Activated naive CD4-positive, alpha-beta T cell treated with anti-CD3 and anti-CD28 coated beads for 36 hours (primary cell): ENCODE results near the gene SNX21. TPM values are rescaled to one million over a fixed set of nuclear protein-coding genes. Genes with fewer than 3 reads are reported as not detected.

Experiments used
- CTCF ChIA-PET: fragments of 350-600 bp; sonication (Branson Sonifier 250); formaldehyde crosslinking; loops from one replicate; lab custom pipeline; 2021; ENCODE audit warnings: antibody characterized with exemption; lab: Charles Lee
- DNase-seq: peaks from one replicate; pipeline ENCODE4 v3.0.0-alpha.2; 2020
- H3K27ac Mint-ChIP-seq: one replicate; pipeline ENCODE4 v1.8.0; 2021; ENCODE audit warnings: mild to moderate bottlenecking, mixed read lengths
- H3K27me3 Mint-ChIP-seq: one replicate; pipeline ENCODE4 v1.8.0; 2021; ENCODE audit warnings: low read depth, mixed read lengths
- H3K36me3 Mint-ChIP-seq: one replicate; pipeline ENCODE4 v1.8.0; 2021; ENCODE audit warnings: low read depth, mixed read lengths
- H3K4me1 Mint-ChIP-seq: one replicate; pipeline ENCODE4 v1.8.0; 2021; ENCODE audit warnings: low read depth, mixed read lengths
- H3K4me3 Mint-ChIP-seq: one replicate; pipeline ENCODE4 v1.8.0; 2021; ENCODE audit warnings: mild to moderate bottlenecking, moderate library complexity, mixed read lengths
- H3K9me3 Mint-ChIP-seq: one replicate; pipeline ENCODE4 v1.8.0; 2021; ENCODE audit warnings: mixed read lengths
- intact Hi-C: fragments of 100-400 bp; cut with micrococcal nuclease; formaldehyde crosslinking; loops from one replicate; pipeline ENCODE4 v1.15.1; 2023
- total RNA-seq, 2 experiments: library from RNA; stranded (reverse); gene quantifications; one replicate each; pipeline ENCODE4 v1.2.3, GENCODE V29; 2021

SNX21 gene
- total RNA-seq, 2 experiments from 2014 or later: 0.72 to 1.2 TPM

DNA sequence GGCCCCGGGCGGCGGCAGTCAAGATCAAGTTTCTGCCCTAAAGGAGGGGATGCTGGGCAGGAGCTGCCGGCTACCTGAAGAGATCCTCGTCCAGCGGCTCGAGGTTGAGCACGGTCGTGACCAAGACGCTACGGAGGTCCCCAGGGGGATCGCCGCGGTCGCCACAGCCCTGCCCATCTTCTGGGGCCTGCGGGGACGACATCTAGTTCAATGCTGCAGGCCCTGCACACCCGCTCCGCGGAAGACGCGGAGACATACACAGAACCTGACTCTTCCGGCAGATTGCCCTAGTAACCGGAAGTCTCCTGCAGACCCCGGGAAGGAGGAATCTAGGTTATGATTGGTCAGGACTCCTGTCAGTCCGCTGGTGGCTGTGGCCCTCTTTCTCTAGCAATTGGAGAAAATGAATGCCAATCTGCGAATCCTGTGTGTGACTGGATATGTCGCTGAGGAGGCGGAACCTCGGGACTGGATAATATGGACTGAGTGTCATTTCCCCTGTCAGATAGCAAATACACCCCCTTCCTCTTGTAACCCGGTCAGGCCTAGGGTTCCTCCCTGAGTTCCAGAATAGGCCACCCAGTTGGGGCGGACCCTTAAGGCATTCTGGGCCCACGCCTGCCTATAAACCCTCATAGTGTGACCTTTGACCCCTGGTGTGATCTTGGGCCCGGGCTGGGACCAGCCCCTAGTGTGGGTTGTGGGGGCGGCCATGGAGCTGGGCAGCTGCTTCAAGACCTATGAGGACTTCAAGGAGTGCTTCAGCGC, 23.7 kb downstream of the SNX21 start, which contains the start of the genes ACOT8 and ZSWIM3:
TSS of gene ACOT8 (minus strand) at position 279 of the 768 bp plus-strand sequence. CDS start at position 202, 77 bp downstream.
TSS of gene ZSWIM3 (plus strand) at position 501 of the 768 bp plus-strand sequence. CDS start at position 713, 212 bp downstream.
- H3K4me3 Mint-ChIP-seq: peak within 1 kb of the TSS; percentile 95
- peak within 1 kb of the TSS; percentile 98 for H3K27ac Mint-ChIP-seq

DNA sequence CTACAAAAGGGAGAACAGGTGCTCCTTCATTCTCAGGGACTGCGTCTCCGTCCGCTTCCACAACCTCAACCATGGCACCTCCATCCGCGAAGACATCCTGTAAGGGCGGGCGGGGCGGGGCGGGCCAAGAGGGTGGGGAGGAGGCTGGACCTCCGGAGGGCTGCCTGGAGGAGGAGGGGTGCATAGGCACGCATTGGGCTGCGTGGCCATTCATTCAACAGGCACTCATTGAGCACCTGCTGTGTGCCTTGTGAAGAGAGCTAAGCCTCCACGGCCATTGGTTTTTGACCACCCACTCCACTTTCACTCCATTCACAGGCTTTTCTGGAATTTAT, 24.2 kb downstream of the SNX21 start:
- H3K4me3 Mint-ChIP-seq: peak overlapping the region; percentile 95
- H3K4me1 Mint-ChIP-seq: peaks cover 44% of the 10 kb centered on the region
- intact Hi-C loops: loop anchor here (1.0 to 5.0 kb wide), 8 partner anchors 23 to 114 kb away; partner anchors contain the start of genes CTSA, DNTTIP1, NEURL2 and UBE2C
- CTCF ChIA-PET: interaction anchor here (0.6 to 1.5 kb wide), 2 partner anchors 8 to 112 kb away, joined by 3 to 4 read pairs; no protein-coding TSS in a partner anchor
- peak; percentile 62 for DNase-seq
- peak overlapping the region; percentile 98 for H3K27ac Mint-ChIP-seq
- H3K36me3 Mint-ChIP-seq: no peaks in the 10 kb centered on the region
- no peaks in the 10 kb centered on the region for H3K9me3 Mint-ChIP-seq
- H3K27me3 Mint-ChIP-seq: no peaks in the 10 kb centered on the region

More for the DNA sequence above, 23.7 kb downstream of the SNX21 start, which contains the start of the genes ACOT8 and ZSWIM3:
- Mint-ChIP-seq H3K9me3 (no peaks in the 10 kb centered on the region), H3K27me3 (no peaks in the 10 kb centered on the region), H3K36me3 (peaks cover 2% of the 10 kb centered on the region), H3K4me1 (peaks cover 44% of the 10 kb centered on the region)
- intact Hi-C loops: loop anchor here (1.0 to 5.0 kb wide), 8 partner anchors 23 to 115 kb away; partner anchors contain the start of genes CTSA, DNTTIP1, NEURL2 and UBE2C
- CTCF ChIA-PET: interaction anchor here (0.6 to 1.5 kb wide), 4 partner anchors 8 to 265 kb away, joined by 3 to 5 read pairs (median 4); no protein-coding TSS in a partner anchor
- DNase-seq: peak; percentile 98

DNA sequence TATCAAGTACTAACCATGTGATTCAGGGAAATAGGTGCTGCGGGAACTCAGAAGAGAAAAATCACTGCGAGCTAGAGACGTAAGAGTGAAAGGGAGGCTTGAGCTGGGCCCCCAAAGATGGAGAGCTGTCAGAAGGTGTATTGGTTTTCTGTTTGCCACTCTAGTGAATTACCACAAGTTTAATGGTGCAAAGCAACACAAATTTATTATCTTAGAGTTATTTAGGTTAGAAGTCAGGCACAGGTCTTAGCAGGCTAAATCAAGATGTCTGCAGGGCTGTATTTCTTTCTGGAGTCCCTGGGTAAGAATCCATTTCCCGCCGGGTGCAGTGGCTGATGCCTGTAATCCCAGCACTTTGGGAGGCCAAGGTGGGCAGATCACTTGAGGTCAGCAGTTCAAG, 26.3 kb downstream of the SNX21 start:
- Mint-ChIP-seq H3K27me3 (no peaks in the 10 kb centered on the region), H3K4me3 (no peak overlapping the region), H3K36me3 (no peaks in the 10 kb centered on the region), H3K27ac (no peak overlapping the region), H3K4me1 (peaks cover 34% of the 10 kb centered on the region), H3K9me3 (no peaks in the 10 kb centered on the region)
- CTCF ChIA-PET: interaction anchor here (0.6 kb wide), 1 partner anchor 117 kb away, joined by 5 read pairs; no protein-coding TSS in a partner anchor
- intact Hi-C loops: loop anchor here (5.0 kb wide), 1 partner anchor 68 kb away; the partner anchor contains the start of genes DNTTIP1 and WFDC3
- DNase-seq: no peak

DNA sequence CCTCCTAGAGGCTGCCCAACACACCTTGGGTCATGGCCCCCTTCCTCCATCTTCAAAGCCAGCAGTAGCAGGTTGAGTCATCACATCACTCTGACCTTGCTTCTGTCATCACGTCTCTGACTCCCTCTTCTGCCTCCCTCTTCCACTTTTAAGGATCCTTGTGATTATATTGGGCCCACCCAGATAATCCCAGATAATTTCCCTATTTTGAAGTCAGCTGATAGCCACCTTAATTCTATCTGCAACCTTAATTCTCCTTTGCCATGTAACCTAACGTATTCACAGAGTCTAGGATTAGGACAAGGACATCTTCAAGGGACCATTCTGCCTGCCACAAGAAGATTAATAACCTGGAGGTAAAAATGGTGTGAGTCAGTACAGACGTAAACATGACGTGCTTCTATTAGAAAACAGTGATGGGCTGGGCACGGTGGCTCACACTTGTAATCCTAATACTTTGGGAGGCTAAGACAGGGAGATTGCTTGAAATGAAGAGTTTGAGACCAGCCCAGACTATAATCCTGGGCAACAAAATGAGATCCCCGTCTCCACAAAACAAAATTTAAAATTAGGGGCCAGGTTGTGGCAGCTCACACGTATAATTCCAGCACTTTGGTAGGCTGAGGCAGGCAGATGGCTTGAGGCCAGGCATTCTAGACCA, 27.1 kb downstream of the SNX21 start:
- Mint-ChIP-seq H3K27me3 (no peaks in the 10 kb centered on the region), H3K27ac (no peak overlapping the region), H3K4me3 (no peak overlapping the region), H3K9me3 (no peaks in the 10 kb centered on the region), H3K4me1 (peaks cover 27% of the 10 kb centered on the region), H3K36me3 (no peaks in the 10 kb centered on the region)
- no peak for DNase-seq
- CTCF ChIA-PET: interaction anchor here (0.6 to 0.8 kb wide), 2 partner anchors 23 to 118 kb away, joined by 3 to 5 read pairs; no protein-coding TSS in a partner anchor
- intact Hi-C loops: no loop called here

DNA sequence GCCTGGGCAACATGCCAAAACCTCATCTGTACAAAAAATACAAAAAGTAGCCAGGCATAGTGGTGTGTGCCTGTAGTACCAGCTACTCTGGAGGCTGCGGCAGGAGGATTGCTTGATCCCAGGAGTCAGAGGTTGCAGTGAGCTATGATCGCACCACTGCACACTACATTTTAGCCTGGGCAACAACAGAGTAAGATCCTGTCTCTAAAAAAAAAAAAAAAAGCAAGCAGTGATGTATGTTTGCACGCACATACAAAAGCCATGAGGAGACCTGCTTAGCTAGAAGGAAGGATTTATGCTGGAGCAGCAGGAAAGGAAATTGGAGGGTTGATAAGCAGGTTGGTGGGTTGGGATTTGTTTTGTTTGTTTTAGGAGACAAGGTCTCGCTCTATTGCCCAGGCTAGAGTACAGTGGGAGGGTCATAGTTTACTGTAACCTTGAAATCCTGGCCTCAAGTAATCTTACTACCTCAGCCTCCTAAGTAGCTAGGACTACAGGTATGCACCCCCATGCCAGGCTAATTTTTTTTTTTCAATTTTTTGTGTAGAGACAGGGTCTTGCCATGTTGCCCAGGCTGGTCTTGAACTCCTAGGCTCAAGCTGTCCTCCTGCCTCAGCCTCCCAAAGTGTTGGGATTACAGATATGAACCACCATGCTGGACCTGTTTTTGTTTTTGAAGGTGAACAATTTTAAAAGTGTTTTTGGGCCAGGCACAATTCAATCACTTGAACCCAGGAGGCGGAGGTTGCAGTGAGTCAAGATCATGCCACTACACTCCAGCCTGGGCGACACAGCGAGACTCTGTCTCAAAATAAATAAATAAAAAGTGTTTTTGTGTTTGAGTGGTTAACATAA, 27.8 kb downstream of the SNX21 start:
- no peak overlapping the region for H3K4me3 Mint-ChIP-seq
- CTCF ChIA-PET: interaction anchor here (0.8 kb wide), 2 partner anchors 24 to 1753 kb away, joined by 3 to 6 read pairs; no protein-coding TSS in a partner anchor
- intact Hi-C loops: no loop called here
- H3K9me3 Mint-ChIP-seq: no peaks in the 10 kb centered on the region
- no peak for DNase-seq
- H3K27ac Mint-ChIP-seq: no peak overlapping the region
- no peaks in the 10 kb centered on the region for H3K36me3 Mint-ChIP-seq
- peaks cover 20% of the 10 kb centered on the region for H3K4me1 Mint-ChIP-seq
- H3K27me3 Mint-ChIP-seq: no peaks in the 10 kb centered on the region

DNA sequence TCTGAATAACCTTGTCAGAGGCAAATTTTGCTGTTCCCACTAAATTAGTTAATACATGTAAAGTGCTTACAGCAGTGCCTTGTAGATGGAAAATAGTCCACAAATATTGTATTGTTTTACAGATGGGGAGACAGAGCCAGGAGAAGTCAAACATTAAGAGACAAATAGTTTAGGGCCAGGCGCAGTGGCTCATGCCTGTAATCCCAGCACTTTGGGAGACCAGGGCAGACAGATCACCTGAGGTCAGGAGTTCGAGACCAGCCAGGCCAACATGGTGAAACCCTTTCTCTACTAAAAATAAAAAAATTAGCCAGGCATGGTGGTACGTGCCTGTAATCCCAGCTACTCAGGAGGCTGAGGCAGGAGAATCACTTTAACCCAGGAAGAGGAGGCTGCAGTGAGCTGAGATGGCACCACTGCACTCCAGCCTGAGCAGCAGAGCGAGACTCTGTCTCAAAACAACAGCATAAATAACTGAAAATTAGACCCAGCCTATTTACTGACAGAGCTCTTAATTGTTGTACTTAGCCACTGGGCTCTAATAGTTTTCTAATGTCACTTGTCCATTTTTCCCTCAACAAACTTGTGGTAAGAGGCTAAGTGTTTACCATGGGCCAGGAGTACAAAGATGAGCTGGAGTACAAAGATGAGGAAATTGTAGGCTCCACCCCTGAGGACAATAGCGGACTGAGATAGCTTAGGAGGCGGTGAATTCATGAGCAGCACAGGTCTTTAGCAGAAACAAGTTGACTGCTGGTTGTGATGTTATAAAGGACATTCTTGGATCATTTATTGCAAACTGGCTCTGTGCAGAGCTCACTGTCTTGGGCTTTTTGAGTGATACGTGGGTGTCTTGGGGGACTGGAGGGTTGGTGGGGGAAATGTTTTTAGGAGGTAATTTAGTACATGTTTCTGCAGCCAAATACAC, 30.2 kb downstream of the SNX21 start:
- Mint-ChIP-seq H3K27ac (no peak overlapping the region), H3K4me1 (peaks cover 7% of the 10 kb centered on the region), H3K36me3 (no peaks in the 10 kb centered on the region), H3K27me3 (no peaks in the 10 kb centered on the region), H3K9me3 (no peaks in the 10 kb centered on the region), H3K4me3 (no peak overlapping the region)
- CTCF ChIA-PET: no interaction called here
- DNase-seq: no peak
- intact Hi-C loops: no loop called here

DNA sequence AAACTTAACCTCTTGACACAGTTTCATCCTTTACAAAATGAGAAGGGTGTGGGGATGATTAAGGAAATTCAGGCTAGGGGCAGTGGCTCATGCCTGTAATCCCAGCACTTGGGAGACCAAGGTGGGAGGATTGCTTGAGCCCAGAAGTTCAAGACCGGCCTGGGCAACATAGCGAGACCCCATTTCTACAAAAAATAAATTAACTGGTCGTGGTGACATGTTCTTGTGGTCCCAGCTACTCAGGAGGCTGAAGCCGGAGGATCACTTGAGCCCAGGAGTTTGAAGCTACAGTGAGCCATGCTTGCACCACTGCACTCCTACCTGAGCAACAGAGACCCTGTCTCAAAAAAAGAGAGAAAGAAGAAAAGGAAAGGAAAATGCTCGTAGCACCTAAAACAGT, 32.9 kb downstream of the SNX21 start:
- DNase-seq: no peak
- Mint-ChIP-seq H3K27ac (no peak overlapping the region), H3K27me3 (no peaks in the 10 kb centered on the region), H3K4me3 (no peak overlapping the region), H3K36me3 (no peaks in the 10 kb centered on the region), H3K4me1 (no peaks in the 10 kb centered on the region), H3K9me3 (no peaks in the 10 kb centered on the region)
- CTCF ChIA-PET: interaction anchor here (0.7 to 1.2 kb wide), 2 partner anchors 12 to 42 kb away, joined by 3 to 4 read pairs; no protein-coding TSS in a partner anchor
- intact Hi-C loops: no loop called here

DNA sequence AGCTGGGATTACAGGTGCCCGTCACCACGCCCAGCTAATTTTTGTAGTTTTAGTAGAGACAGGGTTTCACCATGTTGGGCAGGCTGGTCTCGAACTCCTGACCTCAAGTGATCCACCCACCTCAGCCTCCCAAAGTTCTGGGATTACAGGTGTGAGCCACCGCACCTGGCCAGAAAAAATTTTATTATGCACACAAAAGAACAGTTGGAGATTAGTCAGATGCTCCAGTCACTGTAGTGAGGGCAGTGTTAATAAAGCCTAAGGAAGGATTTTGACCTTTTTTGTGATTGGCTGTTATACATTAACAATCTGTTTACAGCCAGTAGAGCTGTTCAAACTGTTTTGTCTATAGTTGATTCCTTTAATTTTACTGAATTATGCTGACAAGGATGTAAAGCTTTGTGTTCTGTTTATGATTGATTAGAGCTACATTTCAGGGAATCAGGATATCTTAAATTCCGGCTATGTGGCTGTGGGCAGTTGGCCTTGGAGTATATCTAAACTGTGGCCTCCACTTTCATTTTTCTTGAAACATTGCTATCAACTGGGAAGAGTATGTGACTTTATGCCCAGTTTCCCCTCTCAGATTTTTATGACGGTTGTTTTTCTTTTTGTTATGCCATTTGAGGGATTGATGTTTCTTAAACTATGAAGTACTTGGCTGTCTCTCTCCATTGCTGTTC, 33.7 kb downstream of the SNX21 start:
- no peaks in the 10 kb centered on the region for H3K27me3 Mint-ChIP-seq
- DNase-seq: no peak
- H3K4me3 Mint-ChIP-seq: no peak overlapping the region
- H3K4me1 Mint-ChIP-seq: no peaks in the 10 kb centered on the region
- CTCF ChIA-PET: interaction anchor here (0.7 to 1.2 kb wide), 2 partner anchors 11 to 42 kb away, joined by 3 to 4 read pairs; no protein-coding TSS in a partner anchor
- intact Hi-C loops: no loop called here
- H3K36me3 Mint-ChIP-seq: no peaks in the 10 kb centered on the region
- H3K9me3 Mint-ChIP-seq: no peaks in the 10 kb centered on the region
- H3K27ac Mint-ChIP-seq: no peak overlapping the region

DNA sequence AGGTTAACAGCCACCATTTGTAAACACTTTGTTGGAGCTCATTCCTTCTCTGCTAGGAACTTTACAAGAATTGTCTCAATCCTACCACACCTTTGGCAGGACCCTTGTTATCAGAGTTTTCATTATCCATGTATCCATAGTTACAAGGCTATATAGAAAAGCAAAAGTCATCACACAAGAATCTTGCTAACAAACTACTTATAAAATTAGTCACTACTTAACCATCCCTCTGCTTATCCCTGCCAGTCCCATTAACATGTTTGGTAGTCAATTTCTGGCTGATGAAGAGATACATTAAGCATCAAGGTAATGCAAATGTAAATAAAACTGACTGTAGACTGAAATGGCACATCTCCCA, 34.2 kb downstream of the SNX21 start:
- DNase-seq: no peak
- no peak overlapping the region for H3K4me3 Mint-ChIP-seq
- no peaks in the 10 kb centered on the region for H3K36me3 Mint-ChIP-seq
- CTCF ChIA-PET: no interaction called here
- intact Hi-C loops: no loop called here
- no peaks in the 10 kb centered on the region for H3K27me3 Mint-ChIP-seq
- H3K9me3 Mint-ChIP-seq: no peaks in the 10 kb centered on the region
- no peaks in the 10 kb centered on the region for H3K4me1 Mint-ChIP-seq
- no peak overlapping the region for H3K27ac Mint-ChIP-seq

DNA sequence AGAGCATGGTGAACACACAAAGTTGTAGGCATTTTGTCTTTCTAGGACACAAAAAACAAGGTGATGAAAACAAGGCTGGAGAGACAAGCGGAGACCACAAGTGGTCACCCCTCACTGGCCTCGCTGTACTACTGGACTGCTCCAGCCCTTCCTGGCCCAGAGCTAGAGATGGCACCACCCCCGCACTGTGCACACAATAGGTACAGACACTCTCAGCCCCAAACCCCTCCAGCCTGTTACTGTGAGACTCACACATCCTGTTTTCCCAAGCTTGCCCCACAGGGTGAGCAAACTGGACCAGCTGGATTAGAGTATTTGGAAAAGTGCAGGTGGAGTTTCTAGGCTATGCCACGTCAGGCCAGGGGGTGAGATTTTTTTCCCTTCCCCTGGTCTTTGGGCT, 39.0 kb downstream of the SNX21 start:
- CTCF ChIA-PET: no interaction called here
- no peak for DNase-seq
- intact Hi-C loops: no loop called here
- Mint-ChIP-seq H3K4me1 (no peaks in the 10 kb centered on the region), H3K27me3 (no peaks in the 10 kb centered on the region), H3K36me3 (peaks cover 2% of the 10 kb centered on the region), H3K4me3 (no peak overlapping the region), H3K27ac (no peak overlapping the region), H3K9me3 (no peaks in the 10 kb centered on the region)
